Islet precursor cell (in vitro differentiated cells): ENCODE data around the gene GRID2.
A peak's percentile ranks its signal among the peaks of the same experiment; 100 is the strongest.

ENCODE experiments used
- DNase-seq: peaks from one replicate; pipeline ENCODE4 v3.0.0-alpha.2; 2018

Gene GRID2

GRCh38 chr4:93127489-93127888 lies 823.7 kb downstream of the GRID2 start:
- no peak for DNase-seq

DNA sequence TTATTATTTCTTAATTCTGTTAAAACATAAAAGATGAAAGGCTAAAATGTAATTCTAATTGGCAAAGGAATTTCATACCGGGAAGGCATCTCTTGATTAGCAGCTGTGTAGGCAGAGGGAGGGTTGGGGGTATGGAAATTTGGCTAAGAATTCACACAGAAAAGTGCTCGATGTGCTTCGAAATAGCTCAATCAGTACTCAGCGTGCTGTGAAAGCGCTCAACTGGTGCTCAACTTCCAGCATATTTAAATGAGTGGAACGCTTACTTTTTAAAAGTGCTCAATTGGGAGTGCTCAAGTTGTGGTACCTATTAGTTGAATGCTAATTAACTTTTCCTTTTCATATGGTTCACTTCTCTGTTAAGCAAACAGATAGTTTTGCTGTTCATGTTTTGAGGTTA lies 828.9 kb downstream of the GRID2 start:
- no peak for DNase-seq

DNA sequence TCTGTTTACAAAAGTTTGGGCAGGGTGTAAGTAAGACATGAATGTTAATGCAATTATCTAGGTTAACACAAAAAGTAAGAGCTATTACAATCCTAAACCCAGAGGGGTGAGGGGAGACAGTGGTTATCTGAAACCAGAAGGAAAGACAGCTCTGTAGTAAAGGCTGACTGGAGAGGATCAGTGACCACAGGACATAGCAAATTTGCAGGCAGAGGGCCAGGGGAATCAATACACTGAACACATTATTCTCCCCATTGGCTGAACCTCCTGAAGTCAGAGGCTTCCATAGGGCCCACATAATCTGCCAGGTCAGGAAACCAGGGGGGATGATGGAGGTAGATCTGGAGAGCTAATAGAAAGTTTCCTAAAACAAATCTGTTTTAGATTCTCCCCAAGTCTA lies 835.4 kb downstream of the GRID2 start:
- DNase-seq = no peak

- no peak for DNase-seq
Measured at GRCh38 chr4:93143902-93144301, 840.1 kb downstream of the GRID2 start.

GRCh38 chr4:93144644-93145043 lies 840.9 kb downstream of the GRID2 start:
- DNase-seq = no peak

DNA sequence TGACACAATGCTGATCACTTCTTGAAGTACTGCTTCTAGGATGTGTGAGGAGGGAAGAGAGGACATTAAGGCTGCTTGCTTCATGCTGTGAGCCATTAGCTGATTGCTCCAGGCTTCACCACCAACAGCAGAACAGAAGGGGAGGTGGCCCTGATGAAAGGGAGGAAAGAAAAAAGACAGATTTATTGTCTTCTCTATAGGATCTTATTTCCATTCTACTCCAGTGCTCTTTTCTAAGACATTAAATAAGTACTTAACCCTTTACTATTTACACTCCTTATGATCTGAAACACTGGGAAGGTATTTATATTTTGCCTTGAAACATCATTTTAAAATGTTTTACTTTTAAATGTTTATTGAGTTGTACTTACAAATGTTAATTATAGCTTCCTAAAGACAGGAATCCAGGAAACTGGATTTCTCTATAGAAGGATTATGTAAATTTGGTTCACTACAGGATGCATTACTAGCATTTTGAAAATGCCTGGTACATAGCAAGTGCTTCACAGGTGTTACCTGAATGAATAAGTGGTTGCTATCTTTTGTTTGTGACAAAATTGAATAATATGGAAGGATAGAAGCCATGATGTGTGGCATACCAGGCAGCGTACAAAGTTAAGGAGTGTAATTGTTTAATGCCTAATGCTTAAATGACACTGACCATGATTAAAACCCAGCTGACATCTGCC lies 843.9 kb downstream of the GRID2 start:
- peak; percentile 56 for DNase-seq

GRCh38 chr4:93152491-93152890 lies 848.7 kb downstream of the GRID2 start:
- DNase-seq = no peak

GRCh38 chr4:93157986-93158385 lies 854.2 kb downstream of the GRID2 start:
- no peak for DNase-seq

DNA sequence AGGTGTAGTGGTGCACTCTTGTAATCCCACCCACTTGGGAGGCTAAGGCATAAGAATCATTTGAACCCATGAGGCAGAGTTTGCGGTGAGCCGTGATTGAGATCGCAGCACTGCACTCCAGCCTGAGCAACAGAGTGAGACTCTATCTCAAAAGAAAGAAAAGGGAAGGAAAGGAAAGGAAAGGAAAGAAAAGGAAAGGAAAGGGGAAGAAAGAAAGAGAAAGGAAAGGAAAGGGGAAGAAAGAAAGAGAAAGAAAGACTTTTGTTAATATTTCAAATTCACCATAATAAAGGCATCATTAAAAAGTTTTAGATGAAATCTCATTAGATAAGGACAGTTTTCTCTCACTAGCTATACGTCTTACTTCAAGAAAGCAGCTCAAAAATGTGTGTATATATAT lies 864.3 kb downstream of the GRID2 start:
- no peak for DNase-seq

DNA sequence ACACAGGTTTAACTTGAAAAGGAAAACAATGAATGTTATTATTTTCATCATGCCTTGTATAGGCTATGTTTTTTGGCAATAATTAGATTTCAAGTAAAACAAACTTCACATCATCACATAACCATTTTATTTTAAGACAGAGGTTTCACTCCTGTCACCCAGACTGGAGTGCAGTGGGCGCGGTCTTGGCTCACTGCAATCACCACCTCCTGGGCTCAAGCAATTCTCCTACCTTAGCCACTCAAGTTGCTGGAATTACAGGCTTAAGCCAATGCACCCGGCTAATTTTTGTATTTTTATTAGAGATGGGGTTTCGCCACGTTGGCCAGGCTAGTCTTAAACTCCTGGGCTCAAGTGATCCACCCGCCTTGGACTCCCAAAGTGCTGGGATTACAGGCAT lies 866.2 kb downstream of the GRID2 start:
- DNase-seq = no peak

DNA sequence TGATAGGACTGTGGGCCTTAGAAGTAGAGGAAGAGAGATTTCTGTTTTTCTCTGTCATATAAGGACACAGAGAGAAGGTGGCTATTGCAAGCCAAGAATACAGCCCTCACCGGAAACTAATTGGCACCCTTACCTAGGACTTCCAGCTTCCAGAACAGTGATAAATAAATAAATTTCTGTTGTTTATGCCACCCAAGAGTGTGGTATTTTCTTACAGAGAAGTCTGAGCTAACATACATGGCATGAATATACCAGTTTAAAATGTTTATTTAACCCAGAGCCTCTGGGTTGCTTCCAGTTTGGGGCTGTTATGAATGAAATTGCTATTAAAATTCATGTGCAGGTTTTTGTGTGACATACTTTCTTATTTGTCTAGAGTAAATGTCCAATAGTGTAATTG lies 870.8 kb downstream of the GRID2 start:
- no peak for DNase-seq

DNA sequence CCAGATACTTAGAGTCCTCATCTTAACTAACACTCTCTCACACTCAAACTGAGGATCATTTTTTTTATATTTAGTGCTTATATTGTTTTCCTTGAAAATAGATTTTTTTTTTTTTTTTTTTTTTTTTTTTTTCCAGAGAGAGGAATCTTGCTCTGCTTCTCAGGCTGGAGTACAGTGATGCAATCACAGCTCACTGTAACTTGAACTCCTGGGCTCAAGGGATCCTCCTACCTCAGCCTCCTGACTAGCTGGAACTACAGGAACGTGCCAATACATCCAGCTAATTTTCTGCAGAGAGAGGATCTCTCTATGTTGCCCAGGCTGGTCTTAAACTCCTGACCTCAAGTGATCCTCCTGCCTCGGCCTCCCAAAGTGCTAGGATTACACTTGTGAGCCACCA lies 874.5 kb downstream of the GRID2 start:
- DNase-seq = no peak

GRCh38 chr4:93179044-93179443 lies 875.3 kb downstream of the GRID2 start:
- no peak for DNase-seq

DNA sequence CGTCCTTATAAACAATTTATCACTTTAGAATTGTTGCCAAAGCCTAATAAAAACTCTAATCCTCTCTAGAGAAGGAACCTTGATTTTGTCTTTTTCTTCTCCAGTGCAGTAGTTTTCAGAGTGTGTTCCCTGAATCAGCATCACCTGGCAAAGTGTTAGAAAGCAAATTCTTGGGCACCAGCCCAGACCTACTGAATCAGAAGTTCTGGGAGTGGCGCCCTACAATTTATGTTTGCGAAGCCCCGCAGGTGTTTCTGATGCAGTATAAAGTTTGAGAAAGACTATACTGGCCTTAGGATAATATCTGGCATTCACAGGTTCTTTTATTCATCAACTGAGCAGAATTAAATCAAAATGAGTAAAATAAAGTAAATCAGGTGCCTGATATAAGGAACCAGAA lies 879.0 kb downstream of the GRID2 start:
- DNase-seq = no peak

GRCh38 chr4:93183576-93183975 lies 879.8 kb downstream of the GRID2 start:
- DNase-seq = no peak

- no peak for DNase-seq
Measured at GRCh38 chr4:93184053-93184452, 880.3 kb downstream of the GRID2 start.

DNA sequence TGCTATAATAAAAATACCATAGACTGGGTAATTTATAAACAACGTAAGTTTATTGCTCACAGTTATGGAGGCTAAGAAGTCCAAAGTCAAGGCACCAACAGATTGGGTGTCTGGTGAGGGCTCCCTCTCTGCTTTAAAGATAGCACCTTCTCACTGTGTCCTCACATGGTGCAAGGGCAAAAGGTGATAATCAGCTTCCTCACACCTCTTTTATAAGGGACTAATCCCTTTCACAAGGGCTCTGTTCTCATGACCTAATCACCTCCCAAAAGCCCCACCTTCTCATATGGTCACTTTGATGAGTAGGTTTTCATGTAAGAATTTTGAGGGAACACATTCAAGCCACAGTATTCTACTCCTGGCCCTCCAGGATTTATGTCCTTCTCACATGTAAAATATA lies 883.1 kb downstream of the GRID2 start:
- DNase-seq = no peak

GRCh38 chr4:93187466-93187865 lies 883.7 kb downstream of the GRID2 start:
- no peak for DNase-seq

- DNase-seq = no peak
Measured at GRCh38 chr4:93187892-93188291, 884.1 kb downstream of the GRID2 start.

GRCh38 chr4:93199492-93199891 lies 895.7 kb downstream of the GRID2 start:
- DNase-seq = peak; percentile 54

DNA sequence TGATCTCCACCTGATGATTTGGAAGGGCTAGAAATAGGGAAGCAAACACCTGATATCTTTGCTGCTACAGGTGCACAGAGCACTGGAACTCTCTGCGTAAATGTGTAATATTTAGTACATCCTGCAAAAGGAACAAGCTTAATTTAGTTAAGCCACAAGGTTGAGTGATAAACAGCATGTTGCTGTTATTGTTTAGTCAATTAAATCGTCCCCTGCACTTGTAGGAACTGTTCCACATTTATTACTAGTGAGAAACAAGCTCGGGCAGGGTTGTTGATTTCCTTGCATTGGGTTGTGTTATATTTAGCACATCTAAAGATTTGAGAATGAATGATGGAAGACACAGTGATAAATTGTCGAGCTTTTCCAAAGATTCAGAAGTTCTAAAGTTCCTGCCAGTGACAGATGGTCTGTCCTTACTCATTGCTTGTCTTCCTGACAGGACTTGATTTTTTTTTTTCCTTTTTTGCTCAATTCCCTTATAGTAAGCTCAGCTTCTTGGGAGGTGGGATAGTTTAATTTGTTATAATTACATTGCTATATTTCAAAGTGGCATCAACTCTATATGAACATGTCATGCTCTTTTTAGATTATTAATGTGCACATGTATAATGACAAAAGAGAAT lies 897.8 kb downstream of the GRID2 start:
- no peak for DNase-seq

DNA sequence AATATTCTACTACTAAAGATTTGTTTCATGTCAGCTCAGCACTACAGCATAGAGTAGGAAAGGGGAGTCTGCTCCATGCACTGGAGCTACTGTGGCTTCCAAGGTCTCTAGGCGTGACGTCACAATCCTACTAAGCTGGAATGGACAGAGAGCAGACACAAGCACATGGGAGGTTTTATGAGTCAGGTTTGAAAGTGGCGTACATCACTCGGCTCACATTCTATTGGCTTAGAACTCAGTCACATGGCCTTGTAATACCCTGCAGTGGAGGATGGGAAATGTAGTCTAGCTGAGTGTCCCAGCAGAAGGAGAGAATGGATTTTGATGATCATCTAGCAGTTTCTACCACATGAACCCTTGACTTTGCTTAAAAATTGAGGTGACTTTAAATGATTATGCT lies 899.9 kb downstream of the GRID2 start:
- peak; percentile 73 for DNase-seq

GRCh38 chr4:93212250-93212649 lies 908.5 kb downstream of the GRID2 start:
- DNase-seq = no peak

GRCh38 chr4:93216646-93217045 lies 912.9 kb downstream of the GRID2 start:
- no peak for DNase-seq

DNA sequence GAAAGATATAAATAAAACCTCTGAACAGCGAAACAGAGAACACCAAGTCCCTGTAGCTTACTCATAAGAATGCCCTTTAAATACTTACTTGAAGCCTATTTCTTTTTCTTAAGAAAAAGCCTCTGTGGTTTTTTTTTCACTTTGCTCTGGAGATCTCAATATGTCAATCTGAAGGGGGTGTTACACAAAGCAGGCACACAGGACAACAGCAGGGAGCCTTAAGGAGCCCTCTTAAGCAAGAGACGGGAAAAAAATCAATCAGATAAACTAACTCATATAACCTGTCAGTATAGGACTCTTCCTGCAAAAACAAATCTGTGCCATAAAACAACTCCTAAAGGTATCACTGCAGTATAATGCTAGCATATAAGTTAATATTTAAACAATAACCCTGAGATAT lies 913.7 kb downstream of the GRID2 start:
- DNase-seq = no peak
